ENCODE data around the gene MCEE. TPM values are rescaled to one million over a fixed set of nuclear protein-coding genes. Genes with fewer than 3 reads are reported as not detected.
A peak's percentile ranks its signal among the peaks of the same experiment; 100 is the strongest.

MCEE gene
- total RNA-seq, 1 donor: 18.8 TPM

- peak; percentile 15 for DNase-seq (ENCODE audit: low read depth)
- no peak for TF ChIP-seq CTCF (IDR thresholded peaks at IDR 0.05; ENCODE audit: insufficient read depth, low read length)
- peak overlapping the region; percentile 96 for H3K4me3 ChIP-seq (ENCODE audit: low read depth, low read length)
Observed at GRCh38 chr2:71129114-71129901, 721 bp downstream of the MCEE start.

DNA sequence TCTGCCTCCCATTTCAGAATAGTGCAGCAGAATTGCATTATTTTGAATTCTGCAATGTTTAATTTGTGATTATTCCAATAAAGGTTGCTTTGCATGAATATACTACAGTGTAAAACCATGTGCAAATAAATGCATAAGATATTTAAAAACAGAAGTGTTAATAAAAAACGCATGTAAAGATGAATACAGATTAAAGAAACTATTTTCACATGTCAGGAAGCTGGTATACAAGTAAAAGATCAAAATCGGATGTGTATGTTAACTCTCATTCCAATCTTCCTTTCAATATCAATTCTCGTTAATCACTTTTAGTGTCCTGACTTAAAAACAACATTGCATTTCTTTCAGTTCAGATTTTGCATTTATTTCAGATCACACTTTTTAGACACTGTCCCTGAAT lies 3.1 kb downstream of the MCEE start:
- no peak overlapping the region for H3K4me3 ChIP-seq (ENCODE audit: low read depth, low read length)
- DNase-seq (ENCODE audit: low read depth): no peak
- TF ChIP-seq CTCF (IDR thresholded peaks at IDR 0.05; ENCODE audit: insufficient read depth, low read length): no peak

- DNase-seq (ENCODE audit: low read depth): no peak
- H3K4me3 ChIP-seq (ENCODE audit: low read depth, low read length): no peak overlapping the region
- no peak for TF ChIP-seq CTCF (IDR thresholded peaks at IDR 0.05; ENCODE audit: insufficient read depth, low read length)
Observed at GRCh38 chr2:71125506-71126294, 4.3 kb downstream of the MCEE start.

DNA sequence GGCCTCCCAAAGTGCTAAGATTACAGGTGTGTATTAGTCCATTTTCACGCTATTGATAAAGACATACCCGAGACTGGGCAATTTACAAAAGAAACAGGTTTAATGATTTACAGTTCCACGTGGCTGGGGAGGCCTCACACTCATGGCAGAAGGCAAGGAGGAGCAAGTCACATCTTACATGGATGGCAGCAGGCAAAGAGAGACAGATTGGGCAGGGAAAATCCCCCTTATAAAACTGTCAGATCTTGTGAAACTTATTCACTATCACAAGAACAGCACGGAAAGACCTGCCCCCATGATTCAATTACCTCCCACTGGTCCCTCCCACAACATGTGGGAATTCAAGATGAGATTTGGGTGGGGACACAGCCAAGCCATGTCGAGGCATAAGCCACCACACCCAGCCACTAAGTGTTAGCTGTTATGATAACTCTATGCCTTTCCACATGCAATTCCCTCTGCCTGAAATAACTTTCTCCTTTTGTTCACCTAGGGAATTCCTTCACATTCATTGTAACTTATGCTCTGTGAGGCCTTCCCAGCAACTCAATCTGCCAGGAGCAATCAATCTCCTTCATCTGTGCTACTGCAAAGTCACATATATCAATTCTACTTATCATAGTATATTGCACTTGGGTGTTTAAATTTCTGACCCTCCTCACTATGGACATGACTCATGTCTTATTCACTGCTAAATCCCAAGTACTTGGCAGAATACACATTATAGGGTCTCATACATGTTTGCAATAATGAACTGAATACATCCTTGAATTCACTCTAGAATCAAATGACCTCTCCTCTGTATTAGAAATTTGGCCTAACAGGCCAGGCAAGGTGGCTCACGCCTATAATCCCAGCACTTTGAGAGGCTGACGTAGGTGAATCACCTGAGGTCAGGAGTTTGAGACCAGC lies 7.4 kb downstream of the MCEE start:
- no peak overlapping the region for H3K4me3 ChIP-seq (ENCODE audit: low read depth, low read length)
- peak; percentile 17 for DNase-seq (ENCODE audit: low read depth)
- no peak for TF ChIP-seq CTCF (IDR thresholded peaks at IDR 0.05; ENCODE audit: insufficient read depth, low read length)

- no peak for TF ChIP-seq CTCF (IDR thresholded peaks at IDR 0.05; ENCODE audit: insufficient read depth, low read length)
- H3K4me3 ChIP-seq (ENCODE audit: low read depth, low read length): no peak overlapping the region
Observed at GRCh38 chr2:71121479-71121878, 8.6 kb downstream of the MCEE start.

GRCh38 chr2:71120195-71120594 lies 9.8 kb downstream of the MCEE start:
- no peak for TF ChIP-seq CTCF (IDR thresholded peaks at IDR 0.05; ENCODE audit: insufficient read depth, low read length)
- no peak for DNase-seq (ENCODE audit: low read depth)
- no peak overlapping the region for H3K4me3 ChIP-seq (ENCODE audit: low read depth, low read length)

More at GRCh38 chr2:71121479-71121878, 8.6 kb downstream of the MCEE start:
- no peak for DNase-seq (ENCODE audit: low read depth)
